GM18498 (cell line): Measurements from ENCODE around the gene TNFRSF8.

Experiments
- ATAC-seq: cut with Tn5 transposase; IDR thresholded peaks from one replicate; pipeline ENCODE4 v1.9.1; 2021; ENCODE audit warnings: mild to moderate bottlenecking, moderate library complexity; ENCODE audit not compliant: unreplicated experiment

TNFRSF8 gene

GRCh38 chr1:12140515-12141162 is 77.5 kb downstream of the TNFRSF8 start:
- ATAC-seq = no peak

GRCh38 chr1:12141163-12141850 is 78.2 kb downstream of the TNFRSF8 start:
- no peak for ATAC-seq

GRCh38 chr1:12142141-12142823 is 79.2 kb downstream of the TNFRSF8 start:
- no peak for ATAC-seq

- ATAC-seq = no peak
Observed at GRCh38 chr1:12142891-12143630, 80.0 kb downstream of the TNFRSF8 start.

- ATAC-seq = no peak
Observed at GRCh38 chr1:12143631-12144155, 80.6 kb downstream of the TNFRSF8 start.

- ATAC-seq = no peak
Observed at GRCh38 chr1:12144236-12144635, 81.1 kb downstream of the TNFRSF8 start.

- ATAC-seq = no peak
Observed at GRCh38 chr1:12144969-12145368, 81.9 kb downstream of the TNFRSF8 start.

- ATAC-seq = no peak
Observed at GRCh38 chr1:12145616-12146342, 82.7 kb downstream of the TNFRSF8 start.

- no peak for ATAC-seq
Observed at GRCh38 chr1:12146343-12147112, 83.4 kb downstream of the TNFRSF8 start.

GRCh38 chr1:12147201-12147701 is 84.1 kb downstream of the TNFRSF8 start:
- ATAC-seq = no peak

- ATAC-seq = no peak
Observed at GRCh38 chr1:12148160-12148957, 85.3 kb downstream of the TNFRSF8 start.

GRCh38 chr1:12148958-12149790 is 86.1 kb downstream of the TNFRSF8 start:
- ATAC-seq = peak; percentile 27

GRCh38 chr1:12149791-12150175 is 86.7 kb downstream of the TNFRSF8 start:
- ATAC-seq = no peak

GRCh38 chr1:12150456-12151200 is 87.5 kb downstream of the TNFRSF8 start:
- ATAC-seq = no peak

- ATAC-seq = no peak
Observed at GRCh38 chr1:12151465-12151864, 88.4 kb downstream of the TNFRSF8 start.

GRCh38 chr1:12152113-12152891 is 89.2 kb downstream of the TNFRSF8 start:
- peak; percentile 64 for ATAC-seq
